HK-2 (cell line): ENCODE results near the gene TRABD.

ENCODE experiments used
- DNase-seq: peaks from one replicate; pipeline ENCODE4 v3.0.0-alpha.2; 2018; ENCODE audit not compliant: unreplicated experiment

Gene TRABD

GRCh38 chr22:50238755-50239154, 53.0 kb downstream of the TRABD start:
- no peak for DNase-seq

DNA sequence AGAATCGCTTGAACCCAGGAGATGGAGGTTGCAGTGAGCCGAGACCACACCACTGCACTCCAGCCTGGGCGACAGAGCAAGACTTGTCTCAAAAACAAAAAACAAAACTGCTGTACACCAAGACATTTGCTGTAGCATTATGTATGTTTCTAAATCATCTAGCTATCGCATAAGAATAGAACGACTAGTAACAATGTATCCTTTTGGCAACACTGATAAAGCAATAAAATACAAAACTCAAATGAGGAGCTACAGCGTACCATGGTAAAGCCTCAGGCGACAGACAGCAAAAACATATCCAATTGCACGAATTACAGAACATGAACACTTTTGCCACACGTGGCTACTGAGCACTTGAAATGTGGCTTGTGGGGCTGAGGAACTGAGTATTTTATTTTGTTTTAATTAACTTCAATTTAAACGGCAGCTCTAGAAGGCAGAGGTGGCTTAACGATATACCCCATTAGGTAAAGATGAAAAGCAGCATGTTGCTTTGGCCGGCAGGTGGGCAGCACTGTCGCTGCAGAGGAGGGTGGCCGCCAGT, 56.8 kb downstream of the TRABD start:
- no peak for DNase-seq

DNA sequence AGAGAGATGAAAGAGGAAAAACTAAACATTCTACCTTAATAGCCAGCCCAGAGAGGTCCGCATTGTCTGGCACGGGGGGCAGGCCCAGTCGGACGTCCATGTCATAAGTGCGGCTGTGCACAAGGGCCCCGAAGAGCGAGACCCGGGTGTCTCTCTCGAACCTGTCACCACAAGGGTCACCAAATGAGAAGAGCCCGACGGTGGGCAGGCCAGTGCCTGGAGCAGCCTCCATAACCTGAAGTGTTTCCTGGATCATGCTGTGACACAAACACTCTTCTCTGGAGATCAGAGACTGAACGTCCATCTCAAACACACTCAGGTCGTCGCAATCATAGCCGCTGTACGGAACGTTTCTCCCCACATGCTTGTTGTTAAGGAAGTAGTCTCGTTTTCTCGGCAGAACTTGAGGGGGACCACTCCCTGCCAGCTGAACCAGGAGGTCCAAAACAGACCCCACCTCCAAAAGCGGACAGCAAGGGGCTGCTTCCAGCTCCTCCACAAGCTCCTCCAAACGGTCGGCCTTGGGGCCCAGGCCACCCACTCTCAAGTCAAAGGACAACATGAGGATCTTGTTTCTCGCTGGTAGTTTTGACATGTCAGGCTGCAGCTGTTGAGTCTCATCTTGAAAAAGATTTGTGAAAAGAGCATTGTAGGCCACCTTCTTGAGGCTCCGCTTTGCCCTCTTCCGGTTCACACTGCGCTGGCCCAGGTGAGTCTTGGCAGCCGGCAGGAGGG, 58.1 kb downstream of the TRABD start:
- DNase-seq, result no peak

- DNase-seq, result peak; percentile 88
Observed at GRCh38 chr22:50244420-50245213, 58.9 kb downstream of the TRABD start, which contains the start of gene TUBGCP6. Gene TUBGCP6, minus strand, starts transcription at chr22:50245023. Its CDS starts 564 bp downstream, at chr22:50244459.

DNA sequence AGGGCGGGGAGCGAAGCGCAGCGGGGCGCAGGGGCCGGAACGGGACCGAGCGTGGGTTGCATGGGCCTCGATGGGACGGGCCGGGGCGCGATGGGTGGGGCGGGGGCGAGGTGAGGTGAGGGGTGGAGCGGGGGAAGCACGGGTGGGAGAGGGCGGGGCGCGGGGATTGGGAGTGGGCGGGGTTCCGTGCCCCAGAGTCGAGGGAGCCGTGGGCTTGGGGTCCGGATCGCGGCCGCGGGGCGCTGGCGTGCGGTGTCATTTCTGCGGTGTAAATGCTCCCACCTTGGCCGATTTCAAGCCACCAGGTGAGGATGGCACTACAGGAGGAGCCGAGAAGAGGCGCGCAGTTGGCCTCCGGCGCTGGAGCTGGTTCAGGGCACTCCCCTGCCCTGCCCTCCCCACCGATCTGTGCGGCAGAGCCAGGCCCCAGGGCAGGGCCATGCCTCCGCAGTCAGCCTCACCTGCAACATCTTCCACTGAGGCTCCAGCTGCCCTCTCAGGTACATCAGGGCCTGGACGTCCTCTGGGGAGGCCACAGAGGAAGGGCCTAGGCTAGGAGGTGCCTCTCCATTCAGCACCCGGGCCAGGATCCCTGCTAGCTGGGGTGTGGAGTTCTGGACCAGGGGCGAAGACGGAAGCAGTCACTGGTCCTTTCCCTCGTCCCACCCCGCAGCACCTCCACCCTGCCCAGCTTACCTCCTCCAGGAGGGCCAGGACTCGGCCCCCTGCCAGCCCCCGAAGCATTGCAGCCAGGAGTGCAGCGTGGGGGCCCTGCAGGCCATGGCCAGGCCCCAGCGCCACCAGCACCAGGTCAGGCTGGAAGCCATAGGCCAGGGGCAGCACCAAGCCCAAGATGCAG, 59.7 kb downstream of the TRABD start:
- no peak for DNase-seq

DNA sequence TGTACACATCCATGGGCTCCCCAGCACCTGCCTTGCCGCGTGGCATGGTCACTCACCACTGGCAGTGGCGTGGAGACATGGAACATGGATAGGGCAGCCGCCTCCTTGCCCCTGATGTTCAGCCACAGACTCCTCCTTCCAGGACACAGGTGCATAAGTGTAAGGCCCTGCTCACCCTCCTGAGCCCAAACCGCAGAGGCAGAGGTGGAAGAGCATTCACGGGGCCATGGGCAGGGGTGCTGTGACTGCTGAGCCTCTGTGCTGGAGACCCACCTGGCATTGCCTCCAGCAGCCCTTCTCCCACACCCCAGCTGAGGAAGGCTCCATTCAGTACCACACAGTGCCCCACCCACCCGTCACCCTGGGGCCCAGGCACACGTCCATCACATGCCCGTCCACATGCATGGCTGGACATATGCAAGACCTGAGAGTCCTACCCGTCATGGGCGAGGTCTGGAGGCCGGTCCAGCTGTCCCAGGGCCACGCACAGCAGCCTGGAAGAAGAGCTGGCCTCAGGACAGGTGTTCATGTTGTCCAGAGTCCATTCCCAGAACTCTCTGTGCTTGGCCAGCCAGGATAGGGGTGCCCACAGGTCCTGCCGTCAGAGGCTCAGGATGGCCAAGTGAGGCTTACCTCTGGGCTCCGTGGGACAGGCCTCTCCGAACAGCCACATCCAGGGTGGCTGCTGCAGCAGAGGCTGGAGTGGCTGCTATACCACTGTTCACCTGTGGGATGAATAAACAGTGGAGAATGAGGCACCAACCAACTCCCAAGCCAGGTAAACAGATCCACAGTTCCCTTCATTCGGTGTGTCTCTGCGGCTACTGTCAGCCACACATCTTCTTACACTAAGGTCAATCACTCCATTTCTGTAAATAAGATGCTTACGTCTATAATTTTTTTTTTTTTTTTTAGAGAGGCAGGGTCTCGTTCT, 60.8 kb downstream of the TRABD start:
- DNase-seq, result no peak

- DNase-seq, result no peak
Observed at GRCh38 chr22:50247748-50248147, 62.0 kb downstream of the TRABD start.

- no peak for DNase-seq
Observed at GRCh38 chr22:50248196-50249081, 62.7 kb downstream of the TRABD start.
